ENCODE measurements around the gene HOXA6. TPM values are rescaled to one million over a fixed set of nuclear protein-coding genes. Genes with fewer than 3 reads are reported as not detected.

The HOXA6 gene
- total RNA-seq, 1 donor from 2014 or later, result 6.5 TPM

GRCh38 chr7:27137640-27138315, 9.8 kb downstream of the HOXA6 start:
- H3K27ac ChIP-seq, result peak overlapping the region; percentile 96
- intact Hi-C loops (cut with DNase I), result no loop called here
- peaks cover 45% of the 10 kb centered on the region for H3K4me1 ChIP-seq
- ATAC-seq (no peak), DNase-seq (no peak)
- H3K27me3 ChIP-seq, result peaks cover 13% of the 10 kb centered on the region
- no peaks in the 10 kb centered on the region for H3K36me3 ChIP-seq
- TF ChIP-seq CTCF (IDR thresholded peaks at IDR 0.05), result no peak
- H3K4me3 ChIP-seq, result peak overlapping the region; percentile 70
- no peaks in the 10 kb centered on the region for H3K9me3 ChIP-seq

- peaks cover 55% of the 10 kb centered on the region for H3K4me1 ChIP-seq
- no peak for TF ChIP-seq CTCF (IDR thresholded peaks at IDR 0.05)
- no peaks in the 10 kb centered on the region for H3K9me3 ChIP-seq
- intact Hi-C loops (cut with DNase I), result no loop called here
- no peak overlapping the region for H3K4me3 ChIP-seq
- peaks cover 13% of the 10 kb centered on the region for H3K27me3 ChIP-seq
- no peaks in the 10 kb centered on the region for H3K36me3 ChIP-seq
- no peak for DNase-seq
- ATAC-seq, result no peak
- H3K27ac ChIP-seq, result peak overlapping the region; percentile 69
Measured at GRCh38 chr7:27134392-27134791, 13.2 kb downstream of the HOXA6 start.

GRCh38 chr7:27133409-27134231, 14.0 kb downstream of the HOXA6 start:
- TF ChIP-seq CTCF (IDR thresholded peaks at IDR 0.05), result no peak
- no peak overlapping the region for H3K4me3 ChIP-seq
- ATAC-seq (no peak), DNase-seq (no peak)
- H3K9me3 ChIP-seq, result no peaks in the 10 kb centered on the region
- H3K36me3 ChIP-seq, result no peaks in the 10 kb centered on the region
- peaks cover 55% of the 10 kb centered on the region for H3K4me1 ChIP-seq
- H3K27ac ChIP-seq, result peak overlapping the region; percentile 69
- H3K27me3 ChIP-seq, result peaks cover 13% of the 10 kb centered on the region
- intact Hi-C loops (cut with DNase I), result no loop called here

GRCh38 chr7:27132978-27133377, 14.6 kb downstream of the HOXA6 start:
- Histone ChIP-seq H3K4me1 (peaks cover 51% of the 10 kb centered on the region), H3K9me3 (no peaks in the 10 kb centered on the region), H3K4me3 (no peak overlapping the region), H3K27ac (no peak overlapping the region), H3K27me3 (peaks cover 10% of the 10 kb centered on the region), H3K36me3 (no peaks in the 10 kb centered on the region)
- TF ChIP-seq CTCF (IDR thresholded peaks at IDR 0.05), result no peak
- no peak for DNase-seq
- intact Hi-C loops (cut with DNase I), result no loop called here
- no peak for ATAC-seq

GRCh38 chr7:27132214-27132613, 15.4 kb downstream of the HOXA6 start:
- no peak overlapping the region for H3K27ac ChIP-seq
- ATAC-seq, result no peak
- no peak for TF ChIP-seq CTCF (IDR thresholded peaks at IDR 0.05)
- no peaks in the 10 kb centered on the region for H3K9me3 ChIP-seq
- peaks cover 56% of the 10 kb centered on the region for H3K4me1 ChIP-seq
- H3K27me3 ChIP-seq, result peaks cover 7% of the 10 kb centered on the region
- intact Hi-C loops (cut with DNase I), result no loop called here
- no peaks in the 10 kb centered on the region for H3K36me3 ChIP-seq
- DNase-seq, result no peak
- H3K4me3 ChIP-seq, result no peak overlapping the region
